T-cell (primary cell): ENCODE data around the gene CD84. TPM values are rescaled to one million over a fixed set of nuclear protein-coding genes. Genes with fewer than 3 reads are reported as not detected.

Experiments used
- ATAC-seq, 4 experiments: fragments of 200-7000 bp in 3 of 4; fragments of 150-1000 bp in 1 of 4; cut with Tn5 transposase; replicated peaks in 1 of 4; 1 replicate in 3 of 4; 2 replicates in 1 of 4; pipeline ENCODE4 v1.10.0; 2021; ENCODE audit warnings: moderate library complexity in 3 of 4, mild to moderate bottlenecking in 2 of 4, moderate number of reproducible peaks in 1 of 4
- CTCF ChIA-PET, 2 donors: fragments of 300-600 bp; sonication (Branson Sonifier 250); formaldehyde crosslinking; loops; one replicate each; lab custom pipeline; 2022; ENCODE audit warnings: antibody characterized with exemption in 2 of 2; lab: Charles Lee
- POLR2A ChIA-PET, 2 donors: fragments of 300-600 bp; sonication (Branson Sonifier 250); formaldehyde crosslinking; loops; one replicate each; lab custom pipeline; 2022; ENCODE audit warnings: antibody characterized with exemption in 2 of 2; lab: Charles Lee
- DNase-seq, 35 experiments: peaks; one replicate each; pipeline versions ENCODE4 v3.0.0 to v3.0.0-alpha.2; 2013 to 2023
- H3K27ac ChIP-seq: one replicate; pipeline ENCODE4 v1.5.1; 2013; ENCODE audit warnings: low read length
- H3K27me3 ChIP-seq, 2 experiments: replicated peaks in 1 of 2; 1 replicate in 1 of 2; 2 replicates in 1 of 2; pipeline versions ENCODE4 v1.6.1 to v1.7.0; 2013; ENCODE audit warnings: low read length in 1 of 2, mixed read lengths in 1 of 2; ENCODE audit not compliant: control insufficient read depth in 2 of 2, insufficient read depth in 2 of 2; ENCODE audit errors: extremely low read depth in 1 of 2
- H3K36me3 ChIP-seq, 2 donors: 1 replicate in 1 of 2; 2 replicates in 1 of 2; pipeline versions ENCODE4 v1.6.1 to v1.7.0; 2013; ENCODE audit warnings: low read length in 1 of 2; ENCODE audit not compliant: control insufficient read depth in 2 of 2, insufficient read depth in 1 of 2; ENCODE audit errors: extremely low read depth in 1 of 2
- H3K4me1 ChIP-seq, 2 experiments: 1 replicate in 1 of 2; 2 replicates in 1 of 2; pipeline versions ENCODE4 v1.6.1 to v1.7.0; 2013; ENCODE audit warnings: low read length in 2 of 2, mixed read lengths in 1 of 2; ENCODE audit not compliant: insufficient read depth in 2 of 2, control insufficient read depth in 1 of 2; ENCODE audit errors: extremely low read depth in 1 of 2
- H3K4me3 ChIP-seq, 2 donors: 1 replicate in 1 of 2; 2 replicates in 1 of 2; pipeline versions ENCODE4 v1.5.1 to v1.7.0; 2013; ENCODE audit warnings: mild to moderate bottlenecking in 2 of 2, low read length in 1 of 2, moderate library complexity in 1 of 2; ENCODE audit not compliant: control insufficient read depth in 1 of 2; ENCODE audit errors: extremely low read depth in 1 of 2
- H3K9me3 ChIP-seq: 2 replicates; pipeline ENCODE4 v1.7.0; 2013
- H3K27ac Mint-ChIP-seq, 2 donors: one replicate each; pipeline ENCODE4 v1.8.0; 2020 to 2021; ENCODE audit warnings: mild to moderate bottlenecking in 2 of 2, mixed read lengths in 2 of 2
- H3K27me3 Mint-ChIP-seq, 2 donors: one replicate each; pipeline ENCODE4 v1.8.0; 2021 to 2022; ENCODE audit warnings: mixed read lengths in 2 of 2
- H3K36me3 Mint-ChIP-seq: one replicate; pipeline ENCODE4 v1.8.0; 2021; ENCODE audit warnings: mixed read lengths
- H3K4me1 Mint-ChIP-seq, 3 donors: one replicate each; pipeline ENCODE4 v1.8.0; 2020 to 2022; ENCODE audit warnings: mixed read lengths in 3 of 3, mild to moderate bottlenecking in 1 of 3
- H3K4me3 Mint-ChIP-seq, 3 donors: one replicate each; pipeline ENCODE4 v1.8.0; 2020 to 2022; ENCODE audit warnings: mild to moderate bottlenecking in 3 of 3, mixed read lengths in 3 of 3, moderate library complexity in 3 of 3
- H3K9me3 Mint-ChIP-seq, 3 donors: one replicate each; pipeline ENCODE4 v1.8.0; 2020 to 2022; ENCODE audit warnings: mixed read lengths in 3 of 3
- WGBS: methylation state at CpG from one replicate; pipeline ENCODE4 v1.1.5; 2013; ENCODE audit warnings: missing lambda C conversion rate; ENCODE audit not compliant: insufficient coverage; 5-methylcytosine and 5-hydroxymethylcytosine counted together
- total RNA-seq, 35 experiments: library from RNA in 6 of 35; stranded (reverse) in 6 of 35; fragments of 120-200 nt in 1 of 35; gene quantifications; one replicate each; pipeline versions ENCODE4 v1.2.1 to v1.2.4 and lab custom pipeline; 2013 to 2026

CD84 gene
- total RNA-seq, 5 donors from 2014 or later (not counting 1 experiment from before 2014, with no cell fraction given): 47.5 to 97.4 (median 51.8) TPM

DNA sequence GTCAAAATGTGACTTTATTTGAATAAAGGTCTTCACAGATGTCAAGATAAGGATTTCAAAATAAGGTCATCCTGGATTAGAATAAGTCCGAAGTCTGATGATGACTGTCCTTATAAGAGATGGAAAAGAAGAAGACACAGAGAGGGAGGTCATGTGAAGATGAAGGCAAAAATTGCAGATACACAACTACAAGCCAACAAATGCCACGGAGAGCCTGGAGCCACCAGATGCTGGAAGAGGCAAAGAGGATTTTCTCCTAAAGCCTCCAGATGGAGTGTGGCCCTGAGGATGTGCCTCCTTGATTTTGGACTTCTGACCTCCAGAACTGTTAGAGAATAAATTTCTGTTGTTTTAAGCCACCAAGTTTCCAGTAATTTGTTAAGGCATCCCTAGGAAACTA lies 36.4 kb upstream of the CD84 start:
- WGBS: no CpG with 5 or more reads among the region's 2 CpGs
- Mint-ChIP-seq H3K36me3 (peaks cover 58% of the 10 kb centered on the region), H3K27me3 (no peaks in the 10 kb centered on the region), H3K4me1 (peaks cover 32 to 55% (median 42%) of the 10 kb centered on the region in 3 donors), H3K9me3 (no peaks in the 10 kb centered on the region), H3K4me3 (no peak overlapping the region), H3K27ac (peak overlapping the region; percentile 34 to 60)
- Histone ChIP-seq H3K36me3 (peaks cover 0 to 46% of the 10 kb centered on the region in 2 donors), H3K4me3 (no peak overlapping the region), H3K27ac (no peak overlapping the region), H3K4me1 (peaks cover 7 to 9% of the 10 kb centered on the region in 2 experiments), H3K27me3 (no peaks in the 10 kb centered on the region), H3K9me3 (peaks cover 2% of the 10 kb centered on the region)
- POLR2A ChIA-PET: no interaction called here
- CTCF ChIA-PET: no interaction called here
- ATAC-seq (no peak), DNase-seq (no peak)

DNA sequence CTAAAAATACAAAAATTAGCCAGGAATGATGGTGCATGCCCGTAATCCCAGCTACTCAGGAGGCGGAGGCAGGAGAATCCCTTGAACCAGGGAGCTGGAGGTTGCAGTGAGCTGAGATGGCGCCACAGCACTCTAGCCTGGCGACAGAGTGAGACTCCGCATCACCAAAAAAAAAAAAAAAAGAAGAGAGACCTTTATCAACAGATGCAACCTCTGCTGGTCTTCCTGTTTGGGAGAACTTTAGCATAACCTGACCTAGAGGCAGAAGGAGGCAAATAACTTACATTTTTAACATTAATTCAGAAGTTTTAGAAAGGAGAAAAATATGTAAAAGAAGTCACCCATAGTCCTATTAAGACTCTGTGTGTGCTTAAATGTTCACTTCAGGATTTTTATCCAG lies 35.1 kb upstream of the CD84 start:
- Mint-ChIP-seq H3K27me3 (no peaks in the 10 kb centered on the region), H3K36me3 (peaks cover 50% of the 10 kb centered on the region), H3K27ac (peak overlapping the region; percentile 11 to 25), H3K9me3 (no peaks in the 10 kb centered on the region), H3K4me1 (peaks cover 31 to 49% (median 41%) of the 10 kb centered on the region in 3 donors), H3K4me3 (no peak overlapping the region)
- no peaks in the 10 kb centered on the region for H3K27me3 ChIP-seq
- H3K4me3 ChIP-seq: no peak overlapping the region
- ATAC-seq (no peak), DNase-seq (no peak)
- CTCF ChIA-PET: interaction anchor here in 1 of 2 donors (1.4 kb wide), 1 partner anchor 61 kb away, joined by 4 read pairs; no protein-coding TSS in a partner anchor
- peaks cover 2% of the 10 kb centered on the region for H3K9me3 ChIP-seq
- H3K36me3 ChIP-seq: peaks cover 0 to 50% of the 10 kb centered on the region in 2 donors
- peaks cover 7 to 9% of the 10 kb centered on the region in 2 experiments for H3K4me1 ChIP-seq
- WGBS: no CpG with 5 or more reads among the region's 5 CpGs
- POLR2A ChIA-PET: no interaction called here
- no peak overlapping the region for H3K27ac ChIP-seq

DNA sequence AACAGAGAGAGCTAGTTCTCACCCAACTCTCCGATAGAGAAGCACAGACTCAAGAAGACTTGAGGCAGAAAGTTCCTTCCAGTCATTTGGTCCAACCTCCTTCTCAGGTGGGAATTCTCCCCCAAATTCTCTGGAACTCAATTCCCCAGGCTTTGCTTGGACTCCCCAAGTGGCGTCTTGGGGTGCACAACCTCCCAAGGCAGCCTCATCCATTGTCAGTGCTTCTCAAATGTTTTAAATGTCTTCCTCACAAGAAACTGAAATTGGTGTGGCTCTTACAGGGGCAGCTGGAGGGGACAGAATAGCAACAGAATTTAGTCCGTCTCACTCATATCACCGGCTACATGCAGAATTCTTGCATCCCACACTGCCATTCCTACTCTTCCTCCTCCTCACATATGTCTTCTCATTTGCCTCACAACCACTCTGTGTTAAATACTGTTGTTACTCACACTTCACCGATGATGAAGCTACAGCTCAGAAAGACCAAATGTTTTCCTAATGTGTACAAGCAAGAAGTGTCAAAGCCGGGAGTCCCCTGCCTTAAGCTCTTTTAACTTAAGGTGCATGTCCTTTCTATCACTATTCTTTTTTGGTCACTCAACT lies 33.4 kb upstream of the CD84 start:
- DNase-seq (no peak), ATAC-seq (no peak)
- peaks cover 41% of the 10 kb centered on the region for H3K36me3 Mint-ChIP-seq
- H3K27me3 Mint-ChIP-seq: no peaks in the 10 kb centered on the region
- H3K4me1 ChIP-seq: peaks cover 7 to 8% of the 10 kb centered on the region in 2 experiments
- no peaks in the 10 kb centered on the region for H3K9me3 Mint-ChIP-seq
- no peak overlapping the region for H3K4me3 Mint-ChIP-seq
- H3K27me3 ChIP-seq: no peaks in the 10 kb centered on the region
- no peak overlapping the region for H3K27ac ChIP-seq
- H3K27ac Mint-ChIP-seq: peak overlapping the region; percentile 33 to 46
- CTCF ChIA-PET: interaction anchor here (0.6 to 1.5 kb wide), 3 partner anchors 10 to 67 kb away, joined by 3 read pairs; no protein-coding TSS in a partner anchor
- H3K4me1 Mint-ChIP-seq: peaks cover 15 to 49% (median 37%) of the 10 kb centered on the region in 3 donors
- WGBS: 94% methylated on average over 4 of the region's 6 CpGs
- peaks cover 0 to 48% of the 10 kb centered on the region in 2 donors for H3K36me3 ChIP-seq
- no peaks in the 10 kb centered on the region for H3K9me3 ChIP-seq
- POLR2A ChIA-PET: interaction anchor here (0.6 to 0.9 kb wide), 3 partner anchors 49 to 240 kb away, joined by 3 read pairs; no protein-coding TSS in a partner anchor
- H3K4me3 ChIP-seq: no peak overlapping the region

DNA sequence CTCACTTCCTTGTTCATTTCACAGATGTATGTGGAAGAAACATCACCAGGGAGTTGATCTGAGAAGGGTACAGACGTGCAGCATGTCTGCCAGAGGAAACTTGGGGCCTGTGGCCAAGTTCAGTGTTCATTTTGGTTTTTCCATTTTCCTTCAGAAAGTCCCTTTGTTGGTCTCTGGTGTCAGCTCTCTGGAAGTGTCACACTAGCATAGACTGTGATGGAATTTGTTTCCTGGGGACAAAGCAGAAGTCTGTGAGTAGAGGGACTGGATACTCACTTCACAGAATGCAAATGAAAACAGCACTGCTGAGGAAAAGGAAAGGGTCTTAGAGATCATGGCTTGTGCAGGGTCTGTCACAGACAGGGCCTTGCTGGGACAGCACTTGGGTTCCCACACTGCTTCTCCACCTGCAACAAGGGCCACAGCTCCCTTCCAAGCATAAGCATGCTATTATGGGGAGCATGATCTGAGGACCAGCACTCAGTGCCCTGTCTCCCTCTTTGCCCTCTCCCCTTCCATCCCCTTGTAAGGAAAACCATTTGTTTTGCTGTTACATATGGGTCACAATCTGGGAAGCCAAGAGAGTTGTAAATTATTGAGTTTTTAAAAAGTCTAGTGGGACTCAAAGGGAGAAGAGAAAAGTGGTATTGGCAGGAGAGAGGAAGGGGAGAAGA lies 31.4 kb upstream of the CD84 start:
- Mint-ChIP-seq H3K27me3 (no peaks in the 10 kb centered on the region), H3K36me3 (peaks cover 41% of the 10 kb centered on the region), H3K27ac (peak overlapping the region; percentile 73 to 82), H3K4me1 (peaks cover 27 to 61% (median 48%) of the 10 kb centered on the region in 3 donors), H3K4me3 (no peak overlapping the region), H3K9me3 (no peaks in the 10 kb centered on the region)
- ChIA-PET CTCF (interaction anchor here (0.5 to 2.0 kb wide), 5 partner anchors 9 to 73 kb away, joined by 3 to 8 read pairs (median 4); no protein-coding TSS in a partner anchor), POLR2A (interaction anchor here (0.6 kb wide), 2 partner anchors 81 to 182 kb away, joined by 3 to 5 read pairs; no protein-coding TSS in a partner anchor)
- Histone ChIP-seq H3K9me3 (no peaks in the 10 kb centered on the region), H3K27ac (no peak overlapping the region), H3K27me3 (no peaks in the 10 kb centered on the region), H3K4me3 (no peak overlapping the region), H3K4me1 (peaks cover 9 to 25% of the 10 kb centered on the region in 2 experiments), H3K36me3 (peaks cover 0 to 51% of the 10 kb centered on the region in 2 donors)
- DNase-seq (no peak), ATAC-seq (no peak)
- WGBS: 25% methylated on average over 1 of the region's 1 CpG

DNA sequence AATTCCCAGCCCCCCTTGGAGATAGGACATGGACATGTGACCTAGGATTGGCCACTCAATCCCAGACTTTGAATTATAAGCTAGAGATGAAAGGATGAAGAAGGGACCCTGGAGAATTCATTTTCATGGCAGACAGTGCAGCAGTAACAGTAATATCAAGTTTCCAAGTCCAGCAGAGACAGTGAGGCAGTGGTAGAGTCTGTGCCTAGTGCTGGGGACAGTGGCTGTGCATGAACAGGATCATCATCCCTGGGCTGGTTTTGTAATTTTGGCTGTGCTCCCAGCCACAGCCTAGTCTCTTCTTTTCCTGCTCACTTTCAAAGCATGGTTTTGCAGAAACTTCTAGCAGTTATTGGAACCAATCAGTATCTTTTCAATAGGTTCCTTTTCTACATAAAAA lies 29.6 kb upstream of the CD84 start:
- H3K27me3 ChIP-seq: no peaks in the 10 kb centered on the region
- H3K9me3 Mint-ChIP-seq: peaks cover 4 to 8% (median 7%) of the 10 kb centered on the region in 3 donors
- CTCF ChIA-PET: interaction anchor here (0.5 to 2.2 kb wide), 15 partner anchors 10 to 419 kb away, joined by 3 to 9 read pairs (median 3); partner anchors contain the start of gene CASQ1 (in 1 of the 2)
- no peak overlapping the region for H3K27ac ChIP-seq
- POLR2A ChIA-PET: no interaction called here
- no peak for DNase-seq
- peaks cover 29 to 58% (median 48%) of the 10 kb centered on the region in 3 donors for H3K4me1 Mint-ChIP-seq
- H3K27me3 Mint-ChIP-seq: no peaks in the 10 kb centered on the region
- H3K36me3 Mint-ChIP-seq: peaks cover 46% of the 10 kb centered on the region
- no peak overlapping the region for H3K4me3 Mint-ChIP-seq
- peak overlapping the region; percentile 83 to 88 for H3K27ac Mint-ChIP-seq
- H3K4me3 ChIP-seq: no peak overlapping the region
- H3K9me3 ChIP-seq: peaks cover 4% of the 10 kb centered on the region
- peaks cover 0 to 48% of the 10 kb centered on the region in 2 donors for H3K36me3 ChIP-seq
- H3K4me1 ChIP-seq: peaks cover 6 to 26% of the 10 kb centered on the region in 2 experiments
- ATAC-seq: no peak

DNA sequence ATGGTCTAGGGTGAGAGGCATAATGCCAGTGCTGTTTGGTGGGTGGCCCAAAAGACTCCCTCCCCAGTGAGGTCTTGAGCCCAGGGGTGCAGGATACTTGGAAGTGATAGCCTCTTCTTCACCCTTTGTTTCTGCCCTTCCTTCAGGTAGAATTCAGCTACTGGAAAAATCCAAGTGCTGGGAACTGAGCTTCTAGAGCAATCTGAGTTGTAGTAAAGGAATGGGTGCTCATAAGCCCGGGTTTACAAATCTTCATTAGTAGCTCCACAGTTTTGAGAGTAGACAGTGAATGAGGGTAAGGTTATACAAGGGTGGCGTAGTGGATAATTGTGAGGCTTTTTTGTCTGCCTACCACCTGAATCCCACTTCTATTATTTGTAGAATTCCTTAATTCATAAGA lies 29.2 kb upstream of the CD84 start:
- H3K36me3 Mint-ChIP-seq: peaks cover 48% of the 10 kb centered on the region
- CTCF ChIA-PET: interaction anchor here (0.6 to 2.2 kb wide), 12 partner anchors 10 to 418 kb away, joined by 3 to 9 read pairs (median 3); partner anchors contain the start of gene CASQ1 (in 1 of the 2)
- Histone ChIP-seq H3K4me1 (peaks cover 6 to 26% of the 10 kb centered on the region in 2 experiments), H3K27ac (no peak overlapping the region), H3K36me3 (peaks cover 0 to 48% of the 10 kb centered on the region in 2 donors), H3K27me3 (no peaks in the 10 kb centered on the region), H3K9me3 (peaks cover 4% of the 10 kb centered on the region), H3K4me3 (no peak overlapping the region)
- no peaks in the 10 kb centered on the region for H3K27me3 Mint-ChIP-seq
- no peak overlapping the region for H3K4me3 Mint-ChIP-seq
- WGBS: 60% methylated on average over 1 of the region's 2 CpGs
- no peak for DNase-seq
- peaks cover 4 to 12% (median 9%) of the 10 kb centered on the region in 3 donors for H3K9me3 Mint-ChIP-seq
- peak overlapping the region; percentile 83 to 88 for H3K27ac Mint-ChIP-seq
- H3K4me1 Mint-ChIP-seq: peaks cover 25 to 55% (median 48%) of the 10 kb centered on the region in 3 donors
- ATAC-seq: no peak
- POLR2A ChIA-PET: interaction anchor here in 1 of 2 donors (0.6 kb wide), 1 partner anchor 265 kb away, joined by 4 read pairs; no protein-coding TSS in a partner anchor
